Adrenal gland (tissue), 12 donors: ENCODE results near the gene KRTAP10-12. TPM values are rescaled to one million over a fixed set of nuclear protein-coding genes. Genes with fewer than 3 reads are reported as not detected.

Source experiments
- DNase-seq, 7 donors: peaks; one replicate each; pipeline ENCODE4 v3.0.0-alpha.2; 2019 to 2020
- H3K27ac ChIP-seq, 5 donors: fragments of 200-600 bp; sonication (generic) in 4 of 5; 1 replicate in 3 of 5; 2 replicates in 2 of 5; pipeline versions ENCODE4 v1.5.1 to v1.8.0; 2016 to 2020; ENCODE audit warnings: mild to moderate bottlenecking in 1 of 5
- H3K27me3 ChIP-seq: fragments of 200-600 bp; 2 replicates; pipeline ENCODE4 v1.8.0; 2021
- H3K36me3 ChIP-seq, 2 donors: fragments of 200-600 bp; replicated peaks in 1 of 2; 1 replicate in 1 of 2; 2 replicates in 1 of 2; pipeline versions ENCODE4 v1.5.1 to v1.8.0; 2018 to 2022
- H3K4me1 ChIP-seq, 2 donors: fragments of 200-600 bp; replicated peaks in 1 of 2; 1 replicate in 1 of 2; 2 replicates in 1 of 2; pipeline versions ENCODE4 v1.5.1 to v1.8.0; 2018 to 2021
- H3K4me3 ChIP-seq, 4 donors: fragments of 200-600 bp; sonication (generic) in 3 of 4; one replicate each; pipeline ENCODE4 v1.5.1; 2016 to 2018
- H3K9me3 ChIP-seq, 3 donors: fragments of 200-600 bp; sonication (generic) in 1 of 3; replicated peaks in 1 of 3; 1 replicate in 2 of 3; 2 replicates in 1 of 3; pipeline versions ENCODE4 v1.5.1 to v1.8.0; 2016 to 2021
- POLR2A ChIP-seq, 2 donors: fragments of 450-650 bp; IDR thresholded peaks; one replicate each; pipeline ENCODE4 v1.6.1; 2017; ENCODE audit warnings: antibody characterized with exemption in 2 of 2, mild to moderate bottlenecking in 2 of 2, moderate library complexity in 1 of 2
- WGBS, 4 donors: extraction: QIAGEN DNeasy Blood & Tissue Kit in 2 of 4; methylation state at CpG; one replicate each; pipeline versions ENCODE4 v1.1.5 to v1.1.7; 2013 to 2017; 5-methylcytosine and 5-hydroxymethylcytosine counted together
- intact Hi-C, 2 donors: fragments of 100-400 bp; cut with DNase I; formaldehyde crosslinking; loops; one replicate each; pipeline versions ENCODE4 v1.14.1 to v1.15.0; 2022 to 2023
- polyA plus RNA-seq, 3 donors: library from polyadenylated mRNA; stranded (reverse); fragments of 200-250 nt in 2 of 3; fragments of 350-450 nt in 1 of 3; fragmentation: Illumina TruSeq in 1 of 3; extraction: RNeasy Lipid Tissue Mini Kit (QIAGEN cat#74804) in 1 of 3; gene quantifications; one replicate each; pipeline ENCODE4 v1.2.3, GENCODE V29; 2013 to 2014
- total RNA-seq, 9 donors: library from RNA; depleted of rRNA in 4 of 9; stranded (reverse); fragments of >200 nt in 4 of 9; fragments of 120-200 nt in 1 of 9; fragmentation: NEBNext Ultra II Directional in 1 of 9; extraction: Animal tissue kit (Norgen Biotek cat#: 25700) in 1 of 9; gene quantifications; one replicate each; pipeline versions ENCODE4 v1.1.0 to v1.2.4, GENCODE V29; 2013 to 2023
- TF ChIP-seq, protein P1 (sequence below), 6 experiments: fragments of 450-650 bp in 4 of 6; fragments of 200-600 bp in 2 of 6; sonication (generic) in 1 of 6; IDR thresholded peaks; 1 replicate in 5 of 6; 2 replicates in 1 of 6; pipeline versions ENCODE4 v1.5.1 to v1.8.0; 2016 to 2021; ENCODE audit warnings: antibody characterized with exemption in 6 of 6, mild to moderate bottlenecking in 2 of 6, moderate library complexity in 1 of 6
- donor health status: healthy with polysubstance abuse.
- donor health status: Bipolar disorder and iron deficiency.
- donor health status: DM: yes; HTN: yes; CAD: no.
- donor health status: DM: no; HTN: no; CAD: no.
- donor health status: DM: no; HTN: no; CAD: no.
- donor health status: DM: yes; HTN: yes; CAD: no.

The KRTAP10-12 gene
- total and polyA plus RNA-seq, 12 donors, result not detected

DNA sequence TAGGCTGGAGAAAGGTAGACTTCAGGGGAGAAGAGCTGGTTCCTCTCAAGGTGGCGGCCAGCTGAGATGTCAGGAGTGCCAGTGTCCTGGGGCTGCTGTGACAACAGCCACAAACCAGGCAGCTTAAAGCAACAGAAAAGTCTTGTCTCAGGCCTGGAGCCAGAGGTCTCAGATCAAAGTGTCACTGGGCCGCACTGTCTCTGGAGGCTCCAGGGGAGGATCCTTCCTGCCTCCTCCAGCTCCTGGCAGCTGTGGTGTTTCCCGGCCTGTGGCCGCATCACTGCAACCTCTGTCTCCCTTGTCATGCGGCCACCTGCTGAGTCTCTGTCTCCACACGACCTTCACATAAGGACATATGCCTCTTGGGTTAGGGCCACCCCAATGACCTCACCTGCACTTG is 38.8 kb downstream of the KRTAP10-12 start:
- intact Hi-C loops, result no loop called here
- Histone ChIP-seq H3K27me3 (no peaks in the 10 kb centered on the region), H3K27ac (no peak overlapping the region), H3K4me3 (no peak overlapping the region), H3K9me3 (peaks cover 0 to 17% (median 0%) of the 10 kb centered on the region in 3 donors), H3K36me3 (no peaks in the 10 kb centered on the region), H3K4me1 (no peaks in the 10 kb centered on the region)
- WGBS, 4 donors, result 78 to 86% (median 82%) methylated on average over 4 to 6 of the region's 6 CpGs
- DNase-seq, result no peak
- TF ChIP-seq, protein P1, sequence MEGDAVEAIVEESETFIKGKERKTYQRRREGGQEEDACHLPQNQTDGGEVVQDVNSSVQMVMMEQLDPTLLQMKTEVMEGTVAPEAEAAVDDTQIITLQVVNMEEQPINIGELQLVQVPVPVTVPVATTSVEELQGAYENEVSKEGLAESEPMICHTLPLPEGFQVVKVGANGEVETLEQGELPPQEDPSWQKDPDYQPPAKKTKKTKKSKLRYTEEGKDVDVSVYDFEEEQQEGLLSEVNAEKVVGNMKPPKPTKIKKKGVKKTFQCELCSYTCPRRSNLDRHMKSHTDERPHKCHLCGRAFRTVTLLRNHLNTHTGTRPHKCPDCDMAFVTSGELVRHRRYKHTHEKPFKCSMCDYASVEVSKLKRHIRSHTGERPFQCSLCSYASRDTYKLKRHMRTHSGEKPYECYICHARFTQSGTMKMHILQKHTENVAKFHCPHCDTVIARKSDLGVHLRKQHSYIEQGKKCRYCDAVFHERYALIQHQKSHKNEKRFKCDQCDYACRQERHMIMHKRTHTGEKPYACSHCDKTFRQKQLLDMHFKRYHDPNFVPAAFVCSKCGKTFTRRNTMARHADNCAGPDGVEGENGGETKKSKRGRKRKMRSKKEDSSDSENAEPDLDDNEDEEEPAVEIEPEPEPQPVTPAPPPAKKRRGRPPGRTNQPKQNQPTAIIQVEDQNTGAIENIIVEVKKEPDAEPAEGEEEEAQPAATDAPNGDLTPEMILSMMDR (IDR thresholded peaks at IDR 0.05), result no peak
- no peak for TF ChIP-seq POLR2A (IDR thresholded peaks at IDR 0.05)

DNA sequence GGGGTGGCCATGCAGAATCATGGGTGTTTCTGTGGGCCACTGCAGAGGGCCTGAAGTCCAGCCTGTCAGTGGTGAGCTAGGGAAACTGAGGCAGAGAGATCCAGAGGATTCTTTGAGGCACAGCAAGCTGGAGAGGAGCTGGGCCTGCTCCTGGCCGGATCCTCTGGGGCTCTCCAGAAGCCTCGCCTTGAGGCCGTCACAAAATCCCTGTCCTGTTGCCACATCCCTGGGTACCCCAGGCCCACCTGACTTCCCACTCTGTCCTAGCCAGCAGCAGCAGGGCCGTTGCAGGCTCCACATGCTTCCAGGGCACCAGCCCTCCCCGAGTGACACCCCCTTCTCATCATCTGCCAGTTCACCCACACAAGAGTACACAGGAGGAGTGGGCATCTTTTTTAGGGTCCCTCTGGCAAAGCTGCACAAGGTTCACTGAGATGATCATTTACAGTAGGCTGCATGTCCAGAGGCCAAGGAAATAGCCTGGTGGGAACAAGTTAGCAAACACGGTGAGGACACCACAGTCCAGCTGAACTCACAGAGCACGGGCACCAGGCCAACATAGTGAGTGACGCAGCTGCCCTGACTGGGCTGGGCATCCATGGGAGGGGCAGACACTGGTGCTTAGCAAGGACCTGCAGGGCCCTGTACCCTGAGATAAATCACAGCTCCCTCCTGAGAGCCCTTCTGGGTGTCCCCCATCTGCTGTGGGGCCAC is 39.5 kb downstream of the KRTAP10-12 start:
- Histone ChIP-seq H3K9me3 (peaks cover 0 to 17% (median 0%) of the 10 kb centered on the region in 3 donors), H3K27me3 (no peaks in the 10 kb centered on the region), H3K27ac (no peak overlapping the region), H3K36me3 (no peaks in the 10 kb centered on the region), H3K4me1 (no peaks in the 10 kb centered on the region), H3K4me3 (no peak overlapping the region)
- TF ChIP-seq POLR2A (IDR thresholded peaks at IDR 0.05), result no peak
- TF ChIP-seq, protein P1 (IDR thresholded peaks at IDR 0.05), result no peak
- 87 to 92% (median 91%) methylated on average over 5 to 8 of the region's 8 CpGs for WGBS, 4 donors
- intact Hi-C loops, result no loop called here
- DNase-seq, result no peak

DNA sequence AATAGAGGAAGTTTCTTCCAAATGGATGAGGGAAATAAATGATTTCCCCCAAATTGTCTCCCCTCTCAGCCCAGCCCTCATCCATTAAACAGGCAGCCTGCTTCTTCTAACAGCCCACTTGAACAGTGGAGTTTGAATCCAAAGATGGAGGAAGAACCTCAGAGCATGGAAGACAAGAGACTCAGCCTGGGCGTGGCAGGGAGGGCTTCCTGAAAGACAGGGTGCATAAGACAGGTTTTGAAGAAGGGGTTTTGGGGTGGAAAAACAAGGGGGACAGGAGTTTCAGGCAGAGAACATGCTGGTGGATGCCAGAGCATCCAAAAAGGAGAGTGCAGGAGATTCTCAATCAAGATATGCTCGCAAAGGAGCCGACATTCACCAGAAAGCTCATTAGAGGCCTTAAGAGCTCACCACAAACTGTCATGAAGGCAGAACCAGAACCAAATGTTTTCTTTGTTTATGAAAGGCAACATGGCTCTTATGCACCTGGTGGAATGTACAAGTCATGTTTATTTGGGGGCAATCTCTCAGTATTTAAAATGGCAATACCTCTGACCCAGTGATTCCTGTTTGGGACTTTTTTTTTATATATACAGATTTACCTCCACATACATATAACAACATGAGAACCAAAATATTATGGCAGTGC is 40.9 kb downstream of the KRTAP10-12 start:
- 54 to 72% (median 66%) methylated on average over 3 of the region's 3 CpGs for WGBS, 4 donors
- H3K4me1 ChIP-seq, result no peaks in the 10 kb centered on the region
- H3K9me3 ChIP-seq, result peaks cover 0 to 17% (median 0%) of the 10 kb centered on the region in 3 donors
- DNase-seq, result no peak
- H3K4me3 ChIP-seq, result no peak overlapping the region
- H3K27me3 ChIP-seq, result no peaks in the 10 kb centered on the region
- intact Hi-C loops, result no loop called here
- H3K36me3 ChIP-seq, result no peaks in the 10 kb centered on the region
- TF ChIP-seq, protein P1 (IDR thresholded peaks at IDR 0.05), result no peak
- no peak for TF ChIP-seq POLR2A (IDR thresholded peaks at IDR 0.05)
- H3K27ac ChIP-seq, result no peak overlapping the region

DNA sequence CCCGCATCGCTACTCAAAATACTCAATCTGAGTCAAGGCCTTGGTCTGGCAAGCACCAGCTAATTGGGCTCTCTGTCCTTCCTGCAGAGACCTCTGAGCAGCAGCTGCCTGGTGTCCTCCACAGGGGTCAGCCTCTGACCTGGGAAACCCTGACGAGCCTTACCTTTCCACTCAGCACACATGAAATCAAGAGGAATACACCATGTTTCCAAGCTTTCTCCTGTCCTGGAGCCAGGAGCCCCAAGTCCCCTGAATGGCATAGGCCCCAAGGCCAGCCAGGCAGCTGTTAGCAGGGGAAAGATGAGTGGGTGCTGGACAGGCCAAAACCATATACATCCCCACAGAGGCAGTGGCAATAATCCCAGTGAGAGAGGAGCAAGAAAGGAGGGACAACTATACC is 41.6 kb downstream of the KRTAP10-12 start:
- 72 to 96% (median 93%) methylated on average over 2 to 3 of the region's 3 CpGs for WGBS, 4 donors
- DNase-seq, result no peak
- intact Hi-C loops, result no loop called here
- H3K9me3 ChIP-seq, result peaks cover 0 to 17% (median 0%) of the 10 kb centered on the region in 3 donors
- H3K4me3 ChIP-seq, result no peak overlapping the region
- H3K27ac ChIP-seq, result no peak overlapping the region
- TF ChIP-seq, protein P1 (IDR thresholded peaks at IDR 0.05), result no peak
- no peak for TF ChIP-seq POLR2A (IDR thresholded peaks at IDR 0.05)
- no peaks in the 10 kb centered on the region for H3K27me3 ChIP-seq
- no peaks in the 10 kb centered on the region for H3K4me1 ChIP-seq
- no peaks in the 10 kb centered on the region for H3K36me3 ChIP-seq
